SK-N-MC (cell line): ENCODE measurements around the gene POC1A.

Experiments used
- DNase-seq: peaks from one replicate; pipeline ENCODE4 v3.0.0-alpha.2; 2011; ENCODE audit warnings: low read depth, low spot score
- H3K27ac ChIP-seq: fragments of 200-600 bp; sonication (generic); 2 replicates; pipeline ENCODE4 v1.5.1; 2016; ENCODE audit warnings: mixed run types
- H3K36me3 ChIP-seq: fragments of 200-600 bp; sonication (generic); 2 replicates; pipeline ENCODE4 v1.6.1; 2017; ENCODE audit warnings: antibody characterized with exemption, low read length, mixed read lengths; ENCODE audit not compliant: insufficient read depth
- H3K4me3 ChIP-seq: fragments of 200-600 bp; sonication (generic); 2 replicates; pipeline ENCODE4 v1.5.1; 2016
- H3K9ac ChIP-seq: fragments of 200-600 bp; sonication (generic); 2 replicates; pipeline ENCODE4 v1.8.0; 2017; ENCODE audit warnings: mixed run types, mixed read lengths; ENCODE audit not compliant: insufficient read length
- H3K9me3 ChIP-seq: fragments of 200-600 bp; sonication (generic); 2 replicates; pipeline ENCODE4 v1.6.1; 2017; ENCODE audit warnings: low read depth, mild to moderate bottlenecking, antibody characterized with exemption, low read length, moderate library complexity, mixed read lengths
- EZH2 ChIP-seq: fragments of 200-600 bp; sonication (generic); IDR thresholded peaks from one replicate; pipeline ENCODE4 v1.6.1; 2017; ENCODE audit warnings: antibody characterized with exemption
- FOXP2 ChIP-seq: optimal IDR thresholded peaks from 2 replicates; pipeline ENCODE3; 2011; ENCODE audit warnings: mild to moderate bottlenecking, moderate library complexity; ENCODE audit not compliant: insufficient read depth; ENCODE audit errors: extremely low read length, control extremely low read depth
- POLR2AphosphoS5 ChIP-seq: IDR thresholded peaks from 2 replicates; pipeline ENCODE4 v1.6.1; 2012; ENCODE audit warnings: mild to moderate bottlenecking, low read depth, low read length, borderline replicate concordance

Gene POC1A

GRCh38 chr3:52067046-52067445 lies 87.2 kb downstream of the POC1A start:
- Histone ChIP-seq H3K9ac (no peak overlapping the region), H3K36me3 (no peaks in the 10 kb centered on the region), H3K4me3 (no peak overlapping the region), H3K27ac (peak overlapping the region; percentile 88), H3K9me3 (no peaks in the 10 kb centered on the region)
- DNase-seq: no peak
- TF ChIP-seq FOXP2: no peak
- no peak for TF ChIP-seq POLR2AphosphoS5
- TF ChIP-seq EZH2: no peak

- Histone ChIP-seq H3K9ac (no peak overlapping the region), H3K27ac (no peak overlapping the region), H3K9me3 (no peaks in the 10 kb centered on the region), H3K36me3 (no peaks in the 10 kb centered on the region), H3K4me3 (no peak overlapping the region)
- TF ChIP-seq FOXP2 (no peak), EZH2 (no peak), POLR2AphosphoS5 (no peak)
- DNase-seq: no peak
Observed at GRCh38 chr3:52065264-52065756, 88.9 kb downstream of the POC1A start.

GRCh38 chr3:52064561-52064960 lies 89.7 kb downstream of the POC1A start:
- Histone ChIP-seq H3K4me3 (no peak overlapping the region), H3K36me3 (no peaks in the 10 kb centered on the region), H3K9me3 (no peaks in the 10 kb centered on the region), H3K27ac (no peak overlapping the region), H3K9ac (no peak overlapping the region)
- DNase-seq: no peak
- TF ChIP-seq POLR2AphosphoS5: no peak
- TF ChIP-seq EZH2: no peak
- TF ChIP-seq FOXP2: no peak

- Histone ChIP-seq H3K9ac (no peak overlapping the region), H3K9me3 (no peaks in the 10 kb centered on the region), H3K4me3 (no peak overlapping the region), H3K36me3 (no peaks in the 10 kb centered on the region), H3K27ac (no peak overlapping the region)
- DNase-seq: no peak
- TF ChIP-seq POLR2AphosphoS5 (no peak), FOXP2 (no peak), EZH2 (no peak)
Observed at GRCh38 chr3:52063026-52063723, 91.0 kb downstream of the POC1A start.

- TF ChIP-seq POLR2AphosphoS5: no peak
- TF ChIP-seq FOXP2: no peak
- no peak for TF ChIP-seq EZH2
- no peak overlapping the region for H3K4me3 ChIP-seq
- H3K9ac ChIP-seq: no peak overlapping the region
- no peak overlapping the region for H3K27ac ChIP-seq
- H3K36me3 ChIP-seq: no peaks in the 10 kb centered on the region
- DNase-seq: no peak
- H3K9me3 ChIP-seq: no peaks in the 10 kb centered on the region
Observed at GRCh38 chr3:52062505-52062904, 91.7 kb downstream of the POC1A start.

GRCh38 chr3:52061121-52061910 lies 92.9 kb downstream of the POC1A start:
- no peak for DNase-seq
- TF ChIP-seq POLR2AphosphoS5 (no peak), EZH2 (no peak), FOXP2 (no peak)

GRCh38 chr3:52059781-52060180 lies 94.4 kb downstream of the POC1A start:
- H3K9me3 ChIP-seq: no peaks in the 10 kb centered on the region
- DNase-seq: no peak
- H3K27ac ChIP-seq: no peak overlapping the region
- TF ChIP-seq EZH2 (no peak), POLR2AphosphoS5 (no peak), FOXP2 (no peak)
- no peak overlapping the region for H3K9ac ChIP-seq
- no peak overlapping the region for H3K4me3 ChIP-seq
- H3K36me3 ChIP-seq: no peaks in the 10 kb centered on the region

More at GRCh38 chr3:52061121-52061910, 92.9 kb downstream of the POC1A start:
- Histone ChIP-seq H3K27ac (no peak overlapping the region), H3K4me3 (no peak overlapping the region), H3K9me3 (no peaks in the 10 kb centered on the region), H3K9ac (no peak overlapping the region), H3K36me3 (no peaks in the 10 kb centered on the region)

- Histone ChIP-seq H3K27ac (no peak overlapping the region), H3K36me3 (peaks cover 9% of the 10 kb centered on the region; the same call in 1 of the 2 replicates), H3K4me3 (peak overlapping the region; percentile 62), H3K9me3 (no peaks in the 10 kb centered on the region), H3K9ac (no peak overlapping the region)
- TF ChIP-seq POLR2AphosphoS5 (no peak), EZH2 (no peak), FOXP2 (no peak)
- DNase-seq: no peak
Observed at GRCh38 chr3:52057812-52058495, 96.3 kb downstream of the POC1A start.
